GM21367 (cell line): ENCODE data around the gene RPL38.

Experiments
- ATAC-seq: cut with Tn5 transposase; IDR thresholded peaks from one replicate; pipeline ENCODE4 v1.9.1; 2021; ENCODE audit not compliant: unreplicated experiment

RPL38 gene

GRCh38 chr17:74245145-74245831 lies 41.8 kb downstream of the RPL38 start:
- no peak for ATAC-seq

- no peak for ATAC-seq
Measured at GRCh38 chr17:74245871-74246270, 42.4 kb downstream of the RPL38 start.

GRCh38 chr17:74249590-74250270 lies 46.3 kb downstream of the RPL38 start:
- ATAC-seq, result no peak

DNA sequence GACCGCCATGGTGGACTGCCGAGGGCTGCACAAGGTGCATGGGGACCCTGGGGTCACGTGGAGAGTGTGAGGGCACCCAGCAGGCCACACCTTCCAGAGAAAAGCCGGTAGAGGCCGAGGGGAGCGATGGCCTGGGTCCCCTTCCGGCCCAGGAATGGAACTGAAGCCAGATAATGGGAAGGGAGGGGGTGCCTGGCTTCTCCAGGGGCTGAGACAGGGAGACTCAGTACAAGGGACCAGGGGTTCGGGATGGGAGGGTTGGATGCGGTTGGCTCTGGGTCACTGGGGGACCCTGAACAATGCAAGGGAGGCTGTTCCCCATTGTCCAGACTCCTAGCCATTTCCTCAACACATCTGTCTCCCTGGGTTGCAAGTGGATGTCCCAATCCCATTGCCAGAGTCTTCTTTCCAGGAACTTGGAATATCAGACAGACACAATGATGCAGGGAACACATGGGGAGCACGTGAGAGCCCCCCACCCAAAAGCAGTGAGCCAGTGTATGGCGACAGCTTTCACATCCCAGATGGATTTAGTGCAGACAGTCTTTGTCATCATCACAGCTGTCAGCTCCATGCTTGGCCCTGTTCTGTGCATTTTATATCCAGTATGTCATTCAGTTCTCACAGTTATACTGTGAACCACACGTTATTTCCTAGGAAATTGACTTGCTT lies 47.0 kb downstream of the RPL38 start:
- no peak for ATAC-seq

DNA sequence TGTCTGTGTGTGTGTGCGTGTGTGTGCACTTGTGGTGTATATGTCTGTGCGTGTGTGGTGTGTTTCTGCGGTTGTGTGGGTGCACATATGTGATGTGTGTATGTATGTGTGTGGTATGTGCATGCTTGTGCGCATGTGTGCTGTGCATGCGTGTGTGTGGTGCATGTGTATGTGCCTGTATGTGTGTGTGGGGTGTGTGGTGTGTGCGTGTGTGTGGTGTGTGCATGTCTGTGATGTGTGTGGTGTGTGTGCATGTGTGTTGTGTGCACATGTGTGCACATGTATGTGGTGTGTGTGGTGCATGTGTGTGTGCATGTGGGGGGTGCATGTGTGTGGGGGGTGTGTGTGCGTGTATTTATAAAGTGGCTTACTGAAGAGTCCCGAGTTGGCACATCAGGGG lies 47.6 kb downstream of the RPL38 start:
- ATAC-seq, result no peak

- ATAC-seq, result no peak
Measured at GRCh38 chr17:74251569-74251968, 48.1 kb downstream of the RPL38 start.

- ATAC-seq, result no peak
Measured at GRCh38 chr17:74252211-74252610, 48.7 kb downstream of the RPL38 start.

- no peak for ATAC-seq
Measured at GRCh38 chr17:74253036-74253435, 49.6 kb downstream of the RPL38 start.

GRCh38 chr17:74257311-74257710 lies 53.8 kb downstream of the RPL38 start:
- ATAC-seq, result no peak

DNA sequence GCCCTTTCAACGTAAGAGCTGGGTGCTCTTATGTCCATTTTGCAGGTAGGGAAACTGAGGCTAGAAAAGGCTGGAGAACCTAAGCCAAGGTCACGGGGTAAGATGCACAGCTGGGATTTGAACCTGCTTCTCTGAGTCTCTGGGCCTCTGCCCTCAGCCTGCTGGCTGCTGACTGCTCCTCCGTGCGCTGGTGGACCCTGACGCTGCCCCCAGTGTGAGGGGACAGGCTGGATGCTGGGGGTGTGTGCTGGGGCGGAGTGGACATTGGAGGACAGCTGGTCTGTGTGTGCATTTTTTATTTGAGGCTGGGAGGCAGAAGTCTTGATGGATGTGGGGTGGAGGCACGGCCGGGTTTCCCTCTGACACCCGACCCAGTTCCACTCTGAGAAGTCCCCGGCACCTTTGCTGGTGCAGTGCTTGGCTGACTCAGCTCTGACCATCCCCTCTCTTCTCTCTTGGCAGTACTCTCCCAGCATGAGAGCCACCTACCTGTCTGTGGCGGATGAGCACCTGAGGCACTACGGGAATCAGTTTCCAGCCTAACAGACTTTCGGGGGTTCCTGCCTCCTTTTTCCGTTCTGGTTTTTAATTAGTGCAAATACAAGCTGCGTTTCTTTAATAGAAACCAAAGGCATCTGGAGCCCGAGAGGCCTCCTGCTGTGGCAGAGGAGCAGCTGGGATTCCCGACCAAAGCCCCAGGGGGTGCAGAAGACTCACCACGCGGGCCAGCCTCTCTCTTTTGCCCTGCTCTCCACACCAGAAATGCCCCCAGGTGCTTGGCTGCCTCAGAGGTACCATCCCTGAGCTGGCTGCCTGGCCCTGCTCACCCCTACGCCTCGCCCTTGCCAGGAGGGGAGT lies 56.4 kb downstream of the RPL38 start:
- no peak for ATAC-seq
